B cell (primary cell): ENCODE data around the gene NUBPL.

Experiments used
- CTCF ChIP-seq: fragments of 200-600 bp; IDR thresholded peaks from one replicate; pipeline ENCODE4 v1.8.0; 2022; ENCODE audit warnings: antibody characterized with exemption, mild to moderate bottlenecking
- EZH2 ChIP-seq: IDR thresholded peaks from 2 replicates; pipeline ENCODE4 v1.6.1; 2012; ENCODE audit warnings: borderline replicate concordance, low read depth, mild to moderate bottlenecking, moderate library complexity, low read length; ENCODE audit not compliant: insufficient read depth, poor library complexity, severe bottlenecking

- no peak for TF ChIP-seq CTCF
- no peak for TF ChIP-seq EZH2
These were observed 199.1 kb downstream of the NUBPL start for GRCh38 chr14:31760277-31760676.
